ENCODE results near the gene MTX1.

Gene MTX1

DNA sequence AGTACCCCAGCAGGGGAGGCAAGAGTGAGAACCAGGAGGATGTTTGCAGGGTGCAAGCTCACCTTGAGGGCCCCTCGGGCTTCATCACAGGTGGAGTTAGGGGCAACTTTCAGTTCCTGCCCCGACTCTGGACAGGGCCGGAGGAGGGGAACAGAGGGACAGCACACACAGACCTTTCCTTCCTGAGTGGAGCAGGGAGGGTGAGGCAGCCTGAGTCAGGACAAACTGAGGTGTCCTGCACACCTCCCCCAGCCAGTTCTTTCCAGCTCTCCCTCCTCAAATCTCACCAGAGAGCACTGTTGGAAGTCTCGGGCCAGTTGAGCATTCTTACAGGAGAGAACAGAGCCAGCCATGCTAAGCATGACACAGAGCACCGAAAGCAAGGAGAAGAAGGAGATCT, 45.3 kb downstream of the MTX1 start:
- Histone ChIP-seq H3K4me3 (replicated peaks; ENCODE audit: insufficient read depth, low read length) (no peak overlapping the region), H3K27me3 (ENCODE audit: insufficient read depth, poor library complexity, severe bottlenecking) (no peaks in the 10 kb centered on the region), H3K27ac (replicated peaks) (no peak overlapping the region)
- no peak for TF ChIP-seq POLR2AphosphoS5 (IDR thresholded peaks at IDR 0.05; ENCODE audit: low read depth)
- TF ChIP-seq, protein P1, sequence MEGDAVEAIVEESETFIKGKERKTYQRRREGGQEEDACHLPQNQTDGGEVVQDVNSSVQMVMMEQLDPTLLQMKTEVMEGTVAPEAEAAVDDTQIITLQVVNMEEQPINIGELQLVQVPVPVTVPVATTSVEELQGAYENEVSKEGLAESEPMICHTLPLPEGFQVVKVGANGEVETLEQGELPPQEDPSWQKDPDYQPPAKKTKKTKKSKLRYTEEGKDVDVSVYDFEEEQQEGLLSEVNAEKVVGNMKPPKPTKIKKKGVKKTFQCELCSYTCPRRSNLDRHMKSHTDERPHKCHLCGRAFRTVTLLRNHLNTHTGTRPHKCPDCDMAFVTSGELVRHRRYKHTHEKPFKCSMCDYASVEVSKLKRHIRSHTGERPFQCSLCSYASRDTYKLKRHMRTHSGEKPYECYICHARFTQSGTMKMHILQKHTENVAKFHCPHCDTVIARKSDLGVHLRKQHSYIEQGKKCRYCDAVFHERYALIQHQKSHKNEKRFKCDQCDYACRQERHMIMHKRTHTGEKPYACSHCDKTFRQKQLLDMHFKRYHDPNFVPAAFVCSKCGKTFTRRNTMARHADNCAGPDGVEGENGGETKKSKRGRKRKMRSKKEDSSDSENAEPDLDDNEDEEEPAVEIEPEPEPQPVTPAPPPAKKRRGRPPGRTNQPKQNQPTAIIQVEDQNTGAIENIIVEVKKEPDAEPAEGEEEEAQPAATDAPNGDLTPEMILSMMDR (IDR thresholded peaks at IDR 0.05; ENCODE audit: insufficient read depth, low read length), result no peak
- TF ChIP-seq SPI1 (IDR thresholded peaks at IDR 0.05; ENCODE audit: borderline replicate concordance, low read depth), result no peak
- TF ChIP-seq GABPA (IDR thresholded peaks at IDR 0.05; ENCODE audit: low read depth), result no peak
- TF ChIP-seq, protein P2, sequence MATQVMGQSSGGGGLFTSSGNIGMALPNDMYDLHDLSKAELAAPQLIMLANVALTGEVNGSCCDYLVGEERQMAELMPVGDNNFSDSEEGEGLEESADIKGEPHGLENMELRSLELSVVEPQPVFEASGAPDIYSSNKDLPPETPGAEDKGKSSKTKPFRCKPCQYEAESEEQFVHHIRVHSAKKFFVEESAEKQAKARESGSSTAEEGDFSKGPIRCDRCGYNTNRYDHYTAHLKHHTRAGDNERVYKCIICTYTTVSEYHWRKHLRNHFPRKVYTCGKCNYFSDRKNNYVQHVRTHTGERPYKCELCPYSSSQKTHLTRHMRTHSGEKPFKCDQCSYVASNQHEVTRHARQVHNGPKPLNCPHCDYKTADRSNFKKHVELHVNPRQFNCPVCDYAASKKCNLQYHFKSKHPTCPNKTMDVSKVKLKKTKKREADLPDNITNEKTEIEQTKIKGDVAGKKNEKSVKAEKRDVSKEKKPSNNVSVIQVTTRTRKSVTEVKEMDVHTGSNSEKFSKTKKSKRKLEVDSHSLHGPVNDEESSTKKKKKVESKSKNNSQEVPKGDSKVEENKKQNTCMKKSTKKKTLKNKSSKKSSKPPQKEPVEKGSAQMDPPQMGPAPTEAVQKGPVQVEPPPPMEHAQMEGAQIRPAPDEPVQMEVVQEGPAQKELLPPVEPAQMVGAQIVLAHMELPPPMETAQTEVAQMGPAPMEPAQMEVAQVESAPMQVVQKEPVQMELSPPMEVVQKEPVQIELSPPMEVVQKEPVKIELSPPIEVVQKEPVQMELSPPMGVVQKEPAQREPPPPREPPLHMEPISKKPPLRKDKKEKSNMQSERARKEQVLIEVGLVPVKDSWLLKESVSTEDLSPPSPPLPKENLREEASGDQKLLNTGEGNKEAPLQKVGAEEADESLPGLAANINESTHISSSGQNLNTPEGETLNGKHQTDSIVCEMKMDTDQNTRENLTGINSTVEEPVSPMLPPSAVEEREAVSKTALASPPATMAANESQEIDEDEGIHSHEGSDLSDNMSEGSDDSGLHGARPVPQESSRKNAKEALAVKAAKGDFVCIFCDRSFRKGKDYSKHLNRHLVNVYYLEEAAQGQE (IDR thresholded peaks at IDR 0.05; ENCODE audit: insufficient replicate concordance, low read depth), result no peak
- no peak for DNase-seq (ENCODE audit: low read depth in 1 of 2, low spot score in 1 of 2)

DNA sequence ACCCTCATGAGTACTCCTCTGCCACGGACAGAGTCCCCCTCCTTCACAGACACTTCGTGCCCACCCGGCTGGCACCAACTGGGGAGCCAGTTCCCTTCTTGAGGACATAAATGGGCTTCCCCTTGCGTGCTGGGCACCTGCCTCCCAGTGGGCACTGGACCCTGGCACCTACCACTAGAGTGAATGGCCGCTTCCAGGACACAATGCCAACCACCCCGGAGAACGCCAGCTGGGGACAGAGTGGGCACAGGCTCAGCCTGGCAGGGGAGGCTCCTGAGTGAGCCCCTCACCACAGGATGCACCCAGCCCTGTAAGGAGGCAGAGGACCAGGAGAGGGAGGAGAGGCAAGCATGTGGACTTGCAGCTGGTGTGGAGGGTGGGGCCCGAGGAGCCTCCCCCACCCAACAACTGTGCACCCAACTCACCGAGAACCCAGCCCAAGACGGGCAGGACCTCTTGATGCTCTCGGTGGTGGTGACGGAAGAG, 45.8 kb downstream of the MTX1 start:
- TF ChIP-seq, protein P2 (IDR thresholded peaks at IDR 0.05; ENCODE audit: insufficient replicate concordance, low read depth), result no peak
- no peak for TF ChIP-seq SPI1 (IDR thresholded peaks at IDR 0.05; ENCODE audit: borderline replicate concordance, low read depth)
- TF ChIP-seq POLR2AphosphoS5 (IDR thresholded peaks at IDR 0.05; ENCODE audit: low read depth), result no peak
- no peak for TF ChIP-seq GABPA (IDR thresholded peaks at IDR 0.05; ENCODE audit: low read depth)
- TF ChIP-seq, protein P1 (IDR thresholded peaks at IDR 0.05; ENCODE audit: insufficient read depth, low read length), result no peak
- Histone ChIP-seq H3K27ac (replicated peaks) (no peak overlapping the region), H3K27me3 (ENCODE audit: insufficient read depth, poor library complexity, severe bottlenecking) (no peaks in the 10 kb centered on the region), H3K4me3 (replicated peaks; ENCODE audit: insufficient read depth, low read length) (peak overlapping the region; percentile 80)
- no peak for DNase-seq (ENCODE audit: low read depth in 1 of 2, low spot score in 1 of 2)

DNA sequence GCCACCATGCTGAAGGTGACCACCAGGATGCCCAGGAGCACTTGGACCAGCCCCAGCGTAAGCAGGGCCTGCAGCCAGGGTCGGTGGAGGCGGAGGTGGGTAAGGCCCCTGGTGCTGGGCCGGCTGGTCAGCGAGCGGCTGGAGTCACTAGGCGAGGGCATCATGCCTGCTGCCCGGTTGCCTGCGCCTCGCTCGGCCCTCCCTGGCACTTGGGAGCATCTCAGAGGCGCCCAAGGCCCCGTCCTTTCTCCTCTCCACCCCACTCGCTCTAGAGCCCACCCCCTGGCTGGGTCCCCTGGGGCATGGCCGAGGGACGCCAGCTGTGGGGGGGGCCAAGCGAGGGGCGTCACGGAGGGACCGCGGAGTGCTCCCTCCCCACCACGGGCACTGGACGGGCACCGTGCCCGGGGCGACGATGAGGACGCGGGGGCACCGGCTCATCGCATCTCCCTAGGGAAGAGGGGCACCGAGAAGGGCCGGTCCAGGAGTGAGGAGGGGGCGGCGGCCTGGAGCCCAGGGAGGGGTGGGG, 46.3 kb downstream of the MTX1 start:
- peak overlapping the region; percentile 48 for H3K27ac ChIP-seq (replicated peaks)
- TF ChIP-seq GABPA (IDR thresholded peaks at IDR 0.05; ENCODE audit: low read depth) (no peak), SPI1 (IDR thresholded peaks at IDR 0.05; ENCODE audit: borderline replicate concordance, low read depth) (no peak), POLR2AphosphoS5 (IDR thresholded peaks at IDR 0.05; ENCODE audit: low read depth) (no peak)
- TF ChIP-seq, protein P2 (IDR thresholded peaks at IDR 0.05; ENCODE audit: insufficient replicate concordance, low read depth), result no peak
- TF ChIP-seq, protein P1 (IDR thresholded peaks at IDR 0.05; ENCODE audit: insufficient read depth, low read length), result no peak
- no peak for DNase-seq (ENCODE audit: low read depth in 1 of 2, low spot score in 1 of 2)
- peak overlapping the region; percentile 80 for H3K4me3 ChIP-seq (replicated peaks; ENCODE audit: insufficient read depth, low read length)
- H3K27me3 ChIP-seq (ENCODE audit: insufficient read depth, poor library complexity, severe bottlenecking), result no peaks in the 10 kb centered on the region

Data from HL-60 (cell line).